Esophagus muscularis mucosa (tissue), 4 donors: Measurements from ENCODE around the gene MTG2. TPM values are rescaled to one million over a fixed set of nuclear protein-coding genes. Genes with fewer than 3 reads are reported as not detected.

ENCODE experiments used
- DNase-seq: peaks from one replicate; pipeline ENCODE4 v3.0.0-alpha.2; 2017; ENCODE audit errors: extremely low spot score
- H3K27ac ChIP-seq, 4 donors: fragments of 200-600 bp; sonication (generic); replicated peaks in 1 of 4; 1 replicate in 3 of 4; 2 replicates in 1 of 4; pipeline ENCODE4 v1.5.1; 2016 to 2019; ENCODE audit warnings: mild to moderate bottlenecking in 1 of 4
- H3K27me3 ChIP-seq, 4 donors: fragments of 200-600 bp; sonication (generic); one replicate each; pipeline versions ENCODE4 v1.5.1 to v1.6.0; 2016 to 2019
- H3K36me3 ChIP-seq, 4 donors: fragments of 200-600 bp; sonication (generic); one replicate each; pipeline ENCODE4 v1.5.1; 2016 to 2019
- H3K4me1 ChIP-seq, 4 donors: fragments of 200-600 bp; sonication (generic); one replicate each; pipeline ENCODE4 v1.5.1; 2016 to 2019
- H3K4me3 ChIP-seq, 4 donors: fragments of 200-600 bp; sonication (generic); 1 replicate in 2 of 4; 2 replicates in 2 of 4; pipeline ENCODE4 v1.5.1; 2016 to 2019; ENCODE audit warnings: mild to moderate bottlenecking in 4 of 4, moderate library complexity in 1 of 4
- H3K9me3 ChIP-seq, 4 donors: fragments of 200-600 bp; sonication (generic); 1 replicate in 3 of 4; 2 replicates in 1 of 4; pipeline ENCODE4 v1.5.1; 2016 to 2019
- CTCF ChIP-seq, 3 experiments: fragments of 200-600 bp in 2 of 3; fragments of 450-650 bp in 1 of 3; sonication (generic) in 2 of 3; IDR thresholded peaks; one replicate each; pipeline ENCODE4 v1.5.1; 2017 to 2019; ENCODE audit warnings: antibody characterized with exemption in 3 of 3, mild to moderate bottlenecking in 2 of 3, moderate library complexity in 1 of 3
- EP300 ChIP-seq: sonication (generic); formaldehyde crosslinking; IDR thresholded peaks from one replicate; pipeline ENCODE4 v1.6.1; 2017; ENCODE audit warnings: antibody characterized with exemption
- POLR2A ChIP-seq: fragments of 450-650 bp; IDR thresholded peaks from one replicate; pipeline ENCODE4 v1.6.1; 2017; ENCODE audit warnings: antibody characterized with exemption, moderate library complexity, mild to moderate bottlenecking, low read depth
- POLR2AphosphoS5 ChIP-seq, 2 donors: sonication (generic); formaldehyde crosslinking; IDR thresholded peaks; one replicate each; pipeline ENCODE4 v1.6.1; 2017; ENCODE audit warnings: antibody characterized with exemption in 2 of 2
- WGBS: methylation state at CpG from one replicate; pipeline ENCODE4 v1.1.5; 2018; 5-methylcytosine and 5-hydroxymethylcytosine counted together
- intact Hi-C: fragments of 100-400 bp; cut with DNase I; formaldehyde crosslinking; loops from one replicate; pipeline ENCODE4 v1.15.1; 2023
- total RNA-seq, 4 donors: library from RNA; depleted of rRNA; stranded (reverse); fragments of >200 nt; gene quantifications; one replicate each; pipeline versions ENCODE4 v1.1.0 to v1.2.1, GENCODE V29; 2016

MTG2 gene
- total RNA-seq, 4 donors from 2014 or later = 21.6 to 26.5 (median 26.0) TPM

GRCh38 chr20:62191781-62192559 lies 9.1 kb downstream of the MTG2 start:
- TF ChIP-seq POLR2A (no peak), CTCF (IDR thresholded peaks at IDR 0.05) (no peak), EP300 (no peak), POLR2AphosphoS5 (IDR thresholded peaks at IDR 0.05) (no peak)
- H3K9me3 ChIP-seq = no peaks in the 10 kb centered on the region
- no peak overlapping the region for H3K27ac ChIP-seq
- WGBS = 91% methylated on average over 9 of the region's 14 CpGs
- H3K36me3 ChIP-seq = peaks cover 4 to 79% (median 53%) of the 10 kb centered on the region in 4 donors
- H3K4me3 ChIP-seq = no peak overlapping the region
- no peak for DNase-seq
- no peaks in the 10 kb centered on the region for H3K27me3 ChIP-seq
- intact Hi-C loops = no loop called here
- H3K4me1 ChIP-seq = peaks cover 0 to 8% (median 6%) of the 10 kb centered on the region in 4 donors

- Histone ChIP-seq H3K4me1 (peaks cover 0 to 5% (median under 1%) of the 10 kb centered on the region in 4 donors), H3K9me3 (no peaks in the 10 kb centered on the region), H3K36me3 (peaks cover 4 to 86% (median 59%) of the 10 kb centered on the region in 4 donors), H3K27me3 (no peaks in the 10 kb centered on the region), H3K27ac (no peak overlapping the region), H3K4me3 (no peak overlapping the region)
- DNase-seq = no peak
- 77% methylated on average over 10 of the region's 10 CpGs for WGBS
- TF ChIP-seq CTCF (IDR thresholded peaks at IDR 0.05) = no peak
- no peak for TF ChIP-seq POLR2A
- TF ChIP-seq POLR2AphosphoS5 (IDR thresholded peaks at IDR 0.05) = no peak
- TF ChIP-seq EP300 = no peak
- intact Hi-C loops = no loop called here
Observed at GRCh38 chr20:62192635-62193034, 9.8 kb downstream of the MTG2 start.

- Histone ChIP-seq H3K4me3 (no peak overlapping the region), H3K9me3 (no peaks in the 10 kb centered on the region), H3K4me1 (no peaks in the 10 kb centered on the region), H3K36me3 (peaks cover 11 to 93% (median 66%) of the 10 kb centered on the region in 4 donors), H3K27ac (no peak overlapping the region), H3K27me3 (no peaks in the 10 kb centered on the region)
- intact Hi-C loops = no loop called here
- TF ChIP-seq CTCF (IDR thresholded peaks at IDR 0.05) (no peak), POLR2AphosphoS5 (IDR thresholded peaks at IDR 0.05) (no peak), EP300 (no peak), POLR2A (no peak)
- WGBS = 94% methylated on average over 29 of the region's 29 CpGs
- no peak for DNase-seq
Observed at GRCh38 chr20:62193079-62194025, 10.5 kb downstream of the MTG2 start.

- H3K36me3 ChIP-seq = peaks cover 26 to 96% (median 70%) of the 10 kb centered on the region in 4 donors
- no peaks in the 10 kb centered on the region for H3K9me3 ChIP-seq
- H3K4me1 ChIP-seq = no peaks in the 10 kb centered on the region
- TF ChIP-seq POLR2AphosphoS5 (IDR thresholded peaks at IDR 0.05) = no peak
- no peak for TF ChIP-seq POLR2A
- no peak for TF ChIP-seq CTCF (IDR thresholded peaks at IDR 0.05)
- TF ChIP-seq EP300 = no peak
- H3K27ac ChIP-seq = no peak overlapping the region
- intact Hi-C loops = no loop called here
- WGBS = 77% methylated on average over 8 of the region's 8 CpGs
- no peak overlapping the region for H3K4me3 ChIP-seq
- H3K27me3 ChIP-seq = no peaks in the 10 kb centered on the region
- DNase-seq = no peak
Observed at GRCh38 chr20:62195075-62195405, 12.2 kb downstream of the MTG2 start.
